Right lobe of liver (tissue), 6 donors: ENCODE measurements around the gene R3HDM2. TPM values are rescaled to one million over a fixed set of nuclear protein-coding genes. Genes with fewer than 3 reads are reported as not detected.

Experiments used
- ATAC-seq, 4 donors: fragments of 200-7000 bp; cut with Tn5 transposase; one replicate each; pipeline ENCODE4 v1.9.1; 2020; ENCODE audit warnings: mild to moderate bottlenecking in 4 of 4, moderate library complexity in 4 of 4
- DNase-seq, 3 donors: peaks; one replicate each; pipeline ENCODE4 v3.0.0-alpha.2; 2020
- H3K27ac ChIP-seq, 3 donors: fragments of 200-600 bp; one replicate each; pipeline ENCODE4 v1.8.0; 2022
- H3K27me3 ChIP-seq, 2 donors: fragments of 200-600 bp; one replicate each; pipeline ENCODE4 v1.8.0; 2022
- H3K36me3 ChIP-seq, 4 donors: fragments of 200-600 bp; sonication (generic) in 1 of 4; one replicate each; pipeline versions ENCODE4 v1.5.1 to v1.8.0; 2017 to 2022; ENCODE audit warnings: control low read depth in 1 of 4
- H3K4me1 ChIP-seq, 4 donors: fragments of 200-600 bp; sonication (generic) in 1 of 4; one replicate each; pipeline versions ENCODE4 v1.5.1 to v1.8.0; 2017 to 2022; ENCODE audit warnings: control low read depth in 1 of 4
- H3K4me3 ChIP-seq, 3 donors: fragments of 200-600 bp; one replicate each; pipeline ENCODE4 v1.8.0; 2022
- H3K9me3 ChIP-seq, 4 donors: fragments of 200-600 bp; sonication (generic) in 1 of 4; one replicate each; pipeline versions ENCODE4 v1.5.1 to v1.8.0; 2017 to 2022; ENCODE audit warnings: control low read depth in 1 of 4
- POLR2A ChIP-seq: fragments of 450-650 bp; IDR thresholded peaks from one replicate; pipeline ENCODE4 v1.6.1; 2017; ENCODE audit warnings: antibody characterized with exemption, mild to moderate bottlenecking
- WGBS: methylation state at CpG from one replicate; pipeline ENCODE4 v1.1.6; 2018; ENCODE audit warnings: low coverage, low lambda C conversion rate; ENCODE audit not compliant: insufficient coverage; ENCODE audit errors: missing lambda C conversion rate; 5-methylcytosine and 5-hydroxymethylcytosine counted together
- intact Hi-C, 2 donors: fragments of 100-400 bp; cut with DNase I; formaldehyde crosslinking; loops; one replicate each; pipeline versions ENCODE4 v1.11.2 to v1.14.1; 2022
- total RNA-seq, 6 experiments: library from RNA; depleted of rRNA in 2 of 6; stranded (reverse); fragments of >200 nt in 2 of 6; fragmentation: NEBNext Ultra II Directional in 3 of 6; extraction: Animal tissue kit (Norgen Biotek cat#: 25700) in 3 of 6; gene quantifications; one replicate each; pipeline versions ENCODE4 v1.1.0 to v1.2.4, GENCODE V29; 2016 to 2023
- TF ChIP-seq, protein P1 (sequence below), 4 donors: fragments of 200-600 bp in 3 of 4; fragments of 450-650 bp in 1 of 4; IDR thresholded peaks; one replicate each; pipeline versions ENCODE4 v1.5.1 to v1.8.0; 2016 to 2022; ENCODE audit warnings: antibody characterized with exemption in 4 of 4, mild to moderate bottlenecking in 2 of 4
- donor health status: DM: no; HTN: yes; CAD: no.
- donor health status: DM: no; HTN: no; CAD: no.
- donor health status: DM: no; HTN: no; CAD: no.
- donor health status: DM: no; HTN: yes; CAD: no.
- donor health status: DM: no; HTN: yes; CAD: no.

The R3HDM2 gene
- total RNA-seq, 6 experiments from 2014 or later, result 25.3 to 48.0 (median 35.9) TPM

DNA sequence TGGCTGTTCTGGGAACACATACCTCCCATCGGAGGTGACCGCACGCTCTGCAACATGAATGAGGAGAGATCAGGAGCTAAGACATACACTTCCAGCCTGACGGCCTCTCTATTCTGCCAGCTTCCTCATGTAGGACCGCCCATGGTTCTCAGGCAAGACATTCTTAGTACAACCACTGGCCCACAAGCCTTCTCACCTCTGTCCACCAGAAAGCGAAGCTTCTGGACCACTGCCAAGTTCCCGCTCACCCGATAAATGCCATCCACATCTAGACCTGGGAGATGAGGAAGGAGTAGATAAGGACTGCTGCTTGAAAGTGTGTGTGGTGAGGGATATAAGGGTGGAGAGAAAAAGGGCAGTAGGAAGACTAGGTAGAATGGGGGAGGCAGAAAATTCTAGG, 43.6 kb upstream of the R3HDM2 start:
- Histone ChIP-seq H3K27me3 (peaks cover 0 to 14% of the 10 kb centered on the region in 2 donors), H3K27ac (no peak overlapping the region), H3K4me3 (no peak overlapping the region), H3K36me3 (no peaks in the 10 kb centered on the region), H3K4me1 (peaks cover 0 to 13% (median 5%) of the 10 kb centered on the region in 4 donors), H3K9me3 (no peaks in the 10 kb centered on the region)
- WGBS, result 80% methylated on average over 4 of the region's 8 CpGs
- DNase-seq (no peak), ATAC-seq (no peak)
- TF ChIP-seq, protein P1, sequence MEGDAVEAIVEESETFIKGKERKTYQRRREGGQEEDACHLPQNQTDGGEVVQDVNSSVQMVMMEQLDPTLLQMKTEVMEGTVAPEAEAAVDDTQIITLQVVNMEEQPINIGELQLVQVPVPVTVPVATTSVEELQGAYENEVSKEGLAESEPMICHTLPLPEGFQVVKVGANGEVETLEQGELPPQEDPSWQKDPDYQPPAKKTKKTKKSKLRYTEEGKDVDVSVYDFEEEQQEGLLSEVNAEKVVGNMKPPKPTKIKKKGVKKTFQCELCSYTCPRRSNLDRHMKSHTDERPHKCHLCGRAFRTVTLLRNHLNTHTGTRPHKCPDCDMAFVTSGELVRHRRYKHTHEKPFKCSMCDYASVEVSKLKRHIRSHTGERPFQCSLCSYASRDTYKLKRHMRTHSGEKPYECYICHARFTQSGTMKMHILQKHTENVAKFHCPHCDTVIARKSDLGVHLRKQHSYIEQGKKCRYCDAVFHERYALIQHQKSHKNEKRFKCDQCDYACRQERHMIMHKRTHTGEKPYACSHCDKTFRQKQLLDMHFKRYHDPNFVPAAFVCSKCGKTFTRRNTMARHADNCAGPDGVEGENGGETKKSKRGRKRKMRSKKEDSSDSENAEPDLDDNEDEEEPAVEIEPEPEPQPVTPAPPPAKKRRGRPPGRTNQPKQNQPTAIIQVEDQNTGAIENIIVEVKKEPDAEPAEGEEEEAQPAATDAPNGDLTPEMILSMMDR (IDR thresholded peaks at IDR 0.05), result no peak
- TF ChIP-seq POLR2A, result no peak
- intact Hi-C loops, result no loop called here

- ATAC-seq (no peak), DNase-seq (no peak)
- peaks cover 0 to 13% (median 5%) of the 10 kb centered on the region in 4 donors for H3K4me1 ChIP-seq
- H3K27me3 ChIP-seq, result peaks cover 0 to 14% of the 10 kb centered on the region in 2 donors
- H3K36me3 ChIP-seq, result no peaks in the 10 kb centered on the region
- no peak overlapping the region for H3K27ac ChIP-seq
- intact Hi-C loops, result no loop called here
- TF ChIP-seq, protein P1 (IDR thresholded peaks at IDR 0.05), result no peak
- TF ChIP-seq POLR2A, result no peak
- 90% methylated on average over 5 of the region's 5 CpGs for WGBS
- H3K4me3 ChIP-seq, result no peak overlapping the region
- H3K9me3 ChIP-seq, result no peaks in the 10 kb centered on the region
Measured at GRCh38 chr12:57473886-57474285, 43.0 kb upstream of the R3HDM2 start.

DNA sequence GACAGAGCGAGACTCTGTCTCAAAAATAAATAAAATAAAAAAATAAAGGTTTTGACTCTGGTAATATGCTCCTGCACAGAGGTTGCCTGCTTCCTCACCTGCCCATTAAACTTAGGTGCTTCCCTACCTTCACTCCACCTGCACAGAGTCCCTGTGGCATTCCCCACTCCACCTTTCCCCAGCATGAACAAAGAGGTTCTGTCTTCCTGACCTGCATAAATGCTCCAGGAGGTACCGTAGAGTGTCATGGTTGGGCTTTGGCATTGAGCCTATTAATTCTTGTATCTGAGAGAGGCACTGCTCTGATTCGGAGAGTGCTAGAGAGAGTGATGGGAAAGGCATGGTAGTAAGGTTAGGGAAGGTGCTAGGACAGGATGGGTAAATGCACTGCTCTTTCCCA, 42.5 kb upstream of the R3HDM2 start:
- Histone ChIP-seq H3K4me3 (no peak overlapping the region), H3K9me3 (no peaks in the 10 kb centered on the region), H3K36me3 (no peaks in the 10 kb centered on the region), H3K4me1 (peaks cover 0 to 13% (median 5%) of the 10 kb centered on the region in 4 donors), H3K27ac (no peak overlapping the region), H3K27me3 (peaks cover 0 to 14% of the 10 kb centered on the region in 2 donors)
- intact Hi-C loops, result no loop called here
- no peak for ATAC-seq
- WGBS, result 30% methylated on average over 3 of the region's 3 CpGs
- DNase-seq, result no peak
- no peak for TF ChIP-seq POLR2A
- TF ChIP-seq, protein P1 (IDR thresholded peaks at IDR 0.05), result no peak

DNA sequence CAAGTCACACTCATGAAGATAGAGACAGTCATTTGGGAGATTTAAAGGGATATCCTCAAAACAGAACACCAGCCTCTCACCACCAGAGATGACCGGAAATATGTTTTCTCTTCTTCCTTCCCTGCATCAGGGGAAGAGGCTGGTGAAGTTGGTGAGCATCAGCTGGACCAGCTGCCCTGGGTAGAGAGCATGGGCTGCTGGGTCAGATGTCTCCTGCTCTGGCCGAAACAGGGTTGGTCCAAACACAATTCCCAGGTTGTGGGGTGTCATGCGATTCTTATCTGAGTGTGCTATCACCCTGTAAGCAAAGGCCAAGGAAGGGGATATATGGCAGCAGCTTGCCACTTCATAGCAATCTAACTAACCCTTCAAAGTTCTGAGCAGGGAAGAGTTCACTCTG, 41.5 kb upstream of the R3HDM2 start:
- DNase-seq (peak in 1 of 3 donors; percentile 3), ATAC-seq (no peak)
- Histone ChIP-seq H3K36me3 (no peaks in the 10 kb centered on the region), H3K27me3 (peaks cover 0 to 14% of the 10 kb centered on the region in 2 donors), H3K4me1 (peaks cover 0 to 13% (median 5%) of the 10 kb centered on the region in 4 donors), H3K27ac (no peak overlapping the region), H3K9me3 (no peaks in the 10 kb centered on the region), H3K4me3 (no peak overlapping the region)
- TF ChIP-seq, protein P1 (IDR thresholded peaks at IDR 0.05), result no peak
- no peak for TF ChIP-seq POLR2A
- WGBS, result 83% methylated on average over 3 of the region's 3 CpGs
- intact Hi-C loops, result no loop called here

DNA sequence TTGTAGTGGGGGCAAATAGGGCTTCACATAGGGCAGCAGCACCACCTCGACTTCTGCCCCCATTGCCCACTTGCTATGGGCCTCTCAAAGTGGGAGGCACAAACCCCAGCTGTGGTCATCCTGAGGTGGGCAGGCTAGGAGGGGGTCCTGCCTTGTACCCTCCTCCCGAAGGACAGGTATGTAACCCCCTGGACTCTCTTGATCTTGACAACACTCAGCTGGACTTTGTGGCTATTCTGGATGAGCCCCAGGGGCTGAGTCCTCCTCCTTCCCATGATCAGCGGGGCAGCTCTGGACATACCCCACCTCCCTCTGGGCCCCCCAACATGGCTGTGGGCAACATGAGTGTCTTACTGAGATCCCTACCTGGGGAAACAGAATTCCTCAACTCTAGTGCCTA, 40.8 kb upstream of the R3HDM2 start:
- DNase-seq (no peak), ATAC-seq (no peak)
- intact Hi-C loops, result no loop called here
- no CpG with 5 or more reads among the region's 3 CpGs for WGBS
- Histone ChIP-seq H3K36me3 (no peaks in the 10 kb centered on the region), H3K27ac (no peak overlapping the region), H3K27me3 (peaks cover 0 to 14% of the 10 kb centered on the region in 2 donors), H3K4me1 (peaks cover 0 to 13% (median 5%) of the 10 kb centered on the region in 4 donors), H3K4me3 (no peak overlapping the region), H3K9me3 (no peaks in the 10 kb centered on the region)
- no peak for TF ChIP-seq POLR2A
- TF ChIP-seq, protein P1 (IDR thresholded peaks at IDR 0.05), result no peak
